Hematopoietic multipotent progenitor cell treated with erythropoietin and hydrocortisone succinate and interleukin-3 and kit ligand, for 4 days (in vitro differentiated cells): ENCODE data around the gene ALAS1.

Experiments used
- DNase-seq: peaks from one replicate; pipeline ENCODE4 v3.0.0-alpha.2; 2015

ALAS1 gene

DNA sequence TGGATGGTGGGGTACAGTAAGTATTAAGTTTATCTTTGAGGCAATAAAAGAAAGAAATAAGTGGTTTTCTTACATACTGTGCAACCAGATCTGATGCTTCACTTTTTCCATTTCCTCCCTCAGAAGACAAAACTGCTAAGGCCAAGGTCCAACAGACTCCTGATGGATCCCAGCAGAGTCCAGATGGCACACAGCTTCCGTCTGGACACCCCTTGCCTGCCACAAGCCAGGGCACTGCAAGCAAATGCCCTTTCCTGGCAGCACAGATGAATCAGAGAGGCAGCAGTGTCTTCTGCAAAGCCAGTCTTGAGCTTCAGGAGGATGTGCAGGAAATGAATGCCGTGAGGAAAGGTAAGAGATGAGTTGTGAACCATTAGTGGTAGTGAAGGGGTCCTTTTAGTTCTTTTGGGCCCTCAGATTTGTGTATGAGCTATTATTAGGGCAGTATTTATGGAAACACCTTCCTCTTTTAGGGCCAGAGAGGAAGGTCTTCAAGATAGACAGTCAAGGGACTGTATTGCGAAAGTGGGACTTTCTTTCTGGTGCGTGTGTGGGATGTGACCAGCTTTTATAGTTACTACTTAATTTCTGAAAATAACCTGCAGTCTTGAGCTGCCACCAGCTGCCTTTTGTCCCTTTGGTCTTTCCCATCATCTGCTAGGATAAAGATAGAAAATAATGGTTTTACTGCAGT, 4.6 kb downstream of the ALAS1 start:
- peak; percentile 70 for DNase-seq

DNA sequence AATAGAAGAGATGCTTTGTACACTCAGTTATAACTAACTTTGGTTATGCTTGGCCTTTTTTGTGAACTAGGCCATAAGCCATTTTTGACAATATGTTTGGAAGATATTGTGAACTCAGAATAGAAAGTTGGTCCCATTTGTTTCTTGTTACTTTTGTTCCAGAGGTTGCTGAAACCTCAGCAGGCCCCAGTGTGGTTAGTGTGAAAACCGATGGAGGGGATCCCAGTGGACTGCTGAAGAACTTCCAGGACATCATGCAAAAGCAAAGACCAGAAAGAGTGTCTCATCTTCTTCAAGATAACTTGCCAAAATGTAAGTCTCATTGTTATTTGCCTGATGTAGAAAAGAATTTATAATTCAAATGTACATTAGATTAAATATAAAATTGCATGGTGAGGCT, 5.7 kb downstream of the ALAS1 start:
- DNase-seq: no peak

DNA sequence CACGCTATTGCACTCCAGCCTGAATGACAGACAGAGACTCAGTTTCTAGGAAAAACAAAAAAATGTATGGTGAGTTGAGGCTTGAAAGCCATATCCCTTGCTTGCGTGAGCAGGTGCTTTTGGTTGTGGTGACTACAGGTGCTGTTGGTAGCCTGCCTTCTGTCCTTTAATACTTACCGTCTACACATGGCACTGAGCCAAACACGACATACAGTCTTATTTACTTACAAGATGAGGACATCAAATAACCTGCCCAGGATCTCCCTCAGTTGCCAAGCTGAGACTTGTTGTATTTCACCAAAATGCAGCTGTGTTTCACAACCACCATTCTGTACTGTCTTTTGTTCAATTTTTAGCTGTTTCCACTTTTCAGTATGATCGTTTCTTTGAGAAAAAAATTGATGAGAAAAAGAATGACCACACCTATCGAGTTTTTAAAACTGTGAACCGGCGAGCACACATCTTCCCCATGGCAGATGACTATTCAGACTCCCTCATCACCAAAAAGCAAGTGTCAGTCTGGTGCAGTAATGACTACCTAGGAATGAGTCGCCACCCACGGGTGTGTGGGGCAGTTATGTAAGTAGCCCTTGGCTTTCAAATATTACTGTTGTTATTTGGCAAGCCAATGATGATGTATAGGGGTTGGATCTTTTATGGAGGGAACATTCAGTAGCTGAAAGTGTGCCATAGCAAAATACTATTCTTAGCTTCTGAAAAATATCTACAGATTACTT, 6.5 kb downstream of the ALAS1 start:
- DNase-seq: no peak

DNA sequence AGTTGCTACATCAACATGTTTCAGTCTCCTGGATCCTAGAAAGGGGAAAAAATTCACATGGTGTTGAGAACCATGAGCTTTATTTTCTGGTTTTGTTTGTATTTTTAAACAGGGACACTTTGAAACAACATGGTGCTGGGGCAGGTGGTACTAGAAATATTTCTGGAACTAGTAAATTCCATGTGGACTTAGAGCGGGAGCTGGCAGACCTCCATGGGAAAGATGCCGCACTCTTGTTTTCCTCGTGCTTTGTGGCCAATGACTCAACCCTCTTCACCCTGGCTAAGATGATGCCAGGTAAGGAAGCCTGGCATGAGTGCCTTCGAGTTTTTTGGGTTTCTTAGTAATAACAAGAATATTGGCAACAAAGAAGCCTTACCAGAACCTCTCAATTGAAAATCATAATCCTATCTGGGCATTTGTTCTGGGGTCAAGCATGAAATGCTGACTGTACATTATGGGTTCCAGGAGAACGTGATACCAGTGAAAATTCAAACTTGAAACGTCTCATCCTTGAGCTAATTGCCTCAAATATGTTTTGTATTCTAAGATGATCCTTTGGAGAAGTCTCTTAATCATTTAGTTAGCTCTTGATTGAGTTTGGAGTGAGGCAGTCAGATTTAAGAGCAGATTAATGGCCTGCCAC, 7.9 kb downstream of the ALAS1 start:
- DNase-seq: no peak

DNA sequence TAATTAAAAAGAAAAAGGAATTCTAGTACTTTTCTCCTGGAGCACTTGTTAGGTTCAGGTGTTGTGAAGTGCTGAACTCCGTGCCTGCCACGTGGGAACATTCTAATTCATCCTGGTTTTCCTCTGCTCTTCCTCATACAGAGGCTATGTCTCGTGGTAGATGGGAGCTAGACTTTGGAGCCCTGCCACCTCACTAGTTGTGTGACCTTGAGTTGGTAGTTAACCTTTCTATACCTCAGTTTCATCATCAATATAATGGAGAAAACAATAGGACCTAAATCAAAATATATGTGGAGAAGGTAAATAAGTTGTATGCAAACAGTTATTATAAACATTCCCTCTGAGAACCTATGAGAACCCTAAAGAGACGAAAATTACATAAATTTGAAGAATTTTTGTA, 10.6 kb downstream of the ALAS1 start:
- no peak for DNase-seq

DNA sequence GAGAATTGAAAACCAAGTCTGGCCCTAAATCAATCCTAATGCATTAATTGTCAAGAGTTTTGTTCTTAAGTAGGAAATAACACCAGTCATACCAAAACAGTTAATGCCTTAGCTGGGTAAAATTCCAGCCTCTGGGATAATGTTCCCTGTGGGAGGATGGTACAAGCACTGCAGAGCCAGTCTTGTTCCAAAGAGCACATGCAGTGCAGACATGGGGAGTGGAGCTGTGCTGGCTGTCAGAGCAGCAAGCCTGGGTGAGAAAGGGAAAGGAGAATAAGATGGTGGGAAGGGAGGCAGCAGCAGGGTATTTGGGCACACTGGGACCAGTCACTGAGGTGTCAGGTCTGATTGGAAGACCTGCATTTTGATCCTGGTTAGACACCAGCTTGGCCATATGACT, 12.1 kb downstream of the ALAS1 start:
- no peak for DNase-seq

DNA sequence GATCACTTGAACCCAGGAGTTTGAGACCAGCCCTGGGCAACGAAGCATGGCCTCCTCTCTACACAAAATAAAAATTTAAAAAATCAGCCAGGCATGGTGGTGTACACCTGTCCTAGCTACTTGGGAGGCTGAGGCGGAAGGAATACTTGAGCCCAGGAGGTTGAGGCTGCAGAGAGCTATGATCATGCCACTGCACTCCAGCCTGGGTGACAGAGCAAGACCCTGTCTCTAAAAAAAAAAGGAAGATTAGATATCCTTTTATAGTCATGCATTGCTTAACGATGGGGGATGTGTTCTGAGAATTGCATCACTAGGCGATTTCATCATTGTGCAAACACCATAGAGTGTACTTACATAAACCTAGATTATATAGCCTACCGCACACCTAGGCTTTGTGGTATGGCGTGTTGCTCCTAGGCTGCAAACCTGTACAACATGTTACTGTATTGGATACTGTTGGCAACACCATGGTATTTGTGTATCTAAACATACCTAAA, 12.6 kb downstream of the ALAS1 start:
- DNase-seq: peak; percentile 86

DNA sequence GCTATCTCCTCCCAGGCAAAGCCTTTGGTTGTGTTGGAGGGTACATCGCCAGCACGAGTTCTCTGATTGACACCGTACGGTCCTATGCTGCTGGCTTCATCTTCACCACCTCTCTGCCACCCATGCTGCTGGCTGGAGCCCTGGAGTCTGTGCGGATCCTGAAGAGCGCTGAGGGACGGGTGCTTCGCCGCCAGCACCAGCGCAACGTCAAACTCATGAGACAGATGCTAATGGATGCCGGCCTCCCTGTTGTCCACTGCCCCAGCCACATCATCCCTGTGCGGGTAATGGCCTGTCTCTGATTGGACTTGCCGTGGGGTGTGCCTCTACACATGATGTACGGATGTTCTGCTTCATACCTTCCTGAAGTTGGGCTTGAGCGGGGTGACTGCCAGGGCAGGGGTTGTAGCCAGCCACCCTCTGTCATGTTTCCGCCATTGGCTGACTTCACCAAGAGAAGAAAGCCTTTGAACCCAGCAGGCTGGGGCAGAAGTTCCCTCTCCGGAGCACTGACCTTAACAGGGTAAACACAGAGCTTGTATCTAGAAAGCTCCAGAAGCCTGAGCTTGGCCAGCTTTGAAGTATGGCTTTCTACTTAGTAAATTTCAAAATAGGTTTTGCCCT, 13.4 kb downstream of the ALAS1 start:
- DNase-seq: no peak

DNA sequence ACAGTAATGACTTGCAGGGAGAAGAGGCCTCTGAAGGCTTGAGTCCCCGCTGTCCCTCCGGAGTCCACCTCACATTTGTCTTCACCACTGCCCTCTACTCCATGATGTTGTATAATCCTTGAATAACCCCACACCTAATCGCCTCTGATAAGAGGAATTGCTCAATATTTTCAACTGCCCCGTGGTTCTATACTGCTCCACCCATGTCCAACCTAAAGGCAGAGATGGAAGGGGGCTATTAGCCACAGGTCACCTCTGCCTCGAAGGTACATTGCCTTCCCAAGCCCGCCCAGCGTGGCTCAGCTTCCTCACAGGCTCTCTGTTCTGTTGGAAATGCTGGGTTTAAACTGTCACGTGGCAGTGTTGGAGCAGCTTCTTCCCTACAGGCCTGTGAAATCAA, 15.0 kb downstream of the ALAS1 start:
- no peak for DNase-seq

DNA sequence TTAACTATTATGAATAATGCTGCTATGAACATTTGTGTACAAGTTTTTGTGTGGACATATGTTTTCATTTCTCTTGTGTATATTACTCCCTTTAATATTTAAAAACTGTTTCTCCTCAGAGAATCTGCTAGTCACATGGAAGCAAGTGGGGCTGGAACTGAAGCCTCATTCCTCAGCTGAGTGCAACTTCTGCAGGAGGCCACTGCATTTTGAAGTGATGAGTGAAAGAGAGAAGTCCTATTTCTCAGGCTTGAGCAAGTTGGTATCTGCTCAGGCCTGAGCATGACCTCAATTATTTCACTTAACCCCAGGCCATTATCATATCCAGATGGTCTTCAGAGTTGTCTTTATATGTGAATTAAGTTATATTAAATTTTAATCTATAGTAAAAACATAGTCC, 15.9 kb downstream of the ALAS1 start:
- no peak for DNase-seq

DNA sequence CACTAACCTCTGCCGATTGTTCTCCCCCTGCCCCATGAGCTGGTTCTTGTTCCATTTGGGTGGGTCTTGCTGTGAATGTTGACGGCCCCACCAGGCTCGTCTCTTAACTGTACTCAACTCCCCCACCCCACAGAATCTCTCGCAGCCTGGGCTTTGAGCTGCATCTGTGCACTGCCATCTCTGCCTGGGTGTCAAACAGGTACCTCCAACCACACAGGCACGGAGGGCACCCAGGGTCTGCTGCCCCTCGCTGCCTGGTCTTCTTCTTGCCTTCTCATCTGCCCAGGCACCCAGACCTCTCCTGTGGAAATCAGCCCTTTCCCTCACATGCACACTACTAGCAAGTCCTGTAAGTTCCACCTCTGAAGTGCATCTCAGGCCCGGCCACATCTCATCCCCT, 17.4 kb downstream of the ALAS1 start:
- no peak for DNase-seq

DNA sequence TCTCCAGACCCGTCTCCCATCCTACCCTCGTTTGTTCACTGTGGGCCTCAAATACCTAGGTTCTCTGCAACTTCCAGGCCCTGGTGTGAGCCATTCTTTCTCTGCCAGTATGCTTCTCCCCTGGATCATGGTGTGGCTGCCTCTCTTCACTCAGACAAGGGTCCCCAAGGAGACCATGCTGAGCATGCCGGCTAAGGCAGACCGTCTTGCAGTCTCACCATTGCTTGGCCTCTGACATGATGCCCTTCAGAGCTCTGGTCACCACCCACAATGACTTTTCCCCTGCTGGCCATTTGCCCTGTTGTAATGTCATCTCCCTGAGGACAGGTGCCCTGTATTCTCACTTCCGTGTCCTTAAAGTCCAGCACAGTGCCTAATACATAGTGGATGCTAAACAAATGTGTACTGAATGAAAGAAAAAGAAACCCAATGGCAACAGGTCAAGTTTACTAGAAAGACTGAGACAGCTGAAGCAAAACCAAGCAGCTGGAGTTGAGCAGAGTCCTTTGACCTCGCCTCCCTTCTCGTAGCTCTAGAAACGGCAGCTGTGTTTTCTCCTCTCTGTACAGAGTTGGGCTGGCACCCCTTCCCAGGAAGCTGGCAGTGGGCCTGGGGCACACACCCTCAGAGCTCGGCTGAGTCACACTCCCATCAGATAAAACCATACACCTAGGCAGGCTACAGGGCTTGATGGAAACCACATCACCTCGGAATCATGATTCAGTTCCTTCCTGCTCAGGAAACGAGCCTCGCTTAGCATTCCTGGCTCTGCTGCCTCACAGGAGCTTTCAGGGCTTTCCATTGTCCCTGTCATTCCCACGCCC, 18.8 kb downstream of the ALAS1 start:
- DNase-seq: peak; percentile 43

DNA sequence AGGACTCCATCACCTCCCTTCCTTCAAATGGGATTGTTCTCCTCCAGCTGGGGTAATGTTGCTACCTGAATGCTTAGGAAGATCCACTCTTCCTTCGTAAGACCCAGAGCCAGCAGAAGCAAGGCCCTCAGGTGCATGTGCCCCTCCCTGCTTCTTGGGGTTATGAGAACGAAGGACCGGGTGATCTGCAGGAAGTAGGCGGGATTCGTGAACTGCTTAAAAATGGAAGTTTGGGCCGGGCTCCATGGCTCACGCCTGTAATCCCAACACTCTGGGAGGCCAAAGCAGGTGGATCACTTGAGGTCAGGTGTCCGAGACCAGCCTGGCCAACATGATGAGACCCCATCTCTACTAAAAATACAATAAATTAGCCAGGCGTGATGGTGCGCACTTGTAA, 19.4 kb downstream of the ALAS1 start:
- DNase-seq: no peak

DNA sequence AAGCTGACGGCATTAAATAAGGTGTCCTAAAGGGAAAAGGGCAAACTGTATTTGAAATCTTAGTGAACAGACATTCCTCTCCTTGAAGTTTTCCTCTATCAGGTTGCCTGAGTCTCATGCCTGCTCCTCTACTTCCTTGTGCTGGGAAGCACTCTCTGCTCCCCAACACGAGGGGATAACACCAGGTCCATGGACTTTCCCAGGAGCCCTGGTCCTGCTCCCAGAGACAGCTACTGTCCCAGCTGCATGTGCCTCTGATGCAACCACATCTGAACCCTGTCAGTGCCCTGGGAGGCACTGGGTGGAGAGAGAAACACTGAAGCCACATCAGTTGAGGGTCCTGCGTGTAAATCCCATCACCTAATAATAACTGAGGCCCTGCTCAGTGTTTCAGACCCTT, 20.1 kb downstream of the ALAS1 start:
- no peak for DNase-seq

DNA sequence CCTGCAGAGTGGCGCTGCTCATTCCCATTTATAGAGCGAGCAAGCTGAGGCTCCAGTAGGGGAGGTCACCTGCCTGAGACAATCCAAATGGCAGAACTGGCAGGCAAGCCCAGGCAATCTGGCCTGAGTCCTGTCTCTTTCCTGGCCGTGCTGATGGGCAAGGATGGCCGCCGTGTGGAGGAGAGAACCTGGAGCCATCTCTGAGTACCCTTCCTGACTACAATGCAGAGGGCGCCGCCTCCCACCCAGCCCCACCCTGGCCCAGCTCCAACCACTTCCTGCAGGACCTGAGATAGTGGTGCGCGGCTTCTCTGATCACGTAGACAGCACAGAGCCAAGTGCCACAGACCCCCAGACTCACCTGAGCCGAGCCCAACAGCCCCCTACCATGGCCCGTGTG, 20.5 kb downstream of the ALAS1 start:
- peak; percentile 75 for DNase-seq

DNA sequence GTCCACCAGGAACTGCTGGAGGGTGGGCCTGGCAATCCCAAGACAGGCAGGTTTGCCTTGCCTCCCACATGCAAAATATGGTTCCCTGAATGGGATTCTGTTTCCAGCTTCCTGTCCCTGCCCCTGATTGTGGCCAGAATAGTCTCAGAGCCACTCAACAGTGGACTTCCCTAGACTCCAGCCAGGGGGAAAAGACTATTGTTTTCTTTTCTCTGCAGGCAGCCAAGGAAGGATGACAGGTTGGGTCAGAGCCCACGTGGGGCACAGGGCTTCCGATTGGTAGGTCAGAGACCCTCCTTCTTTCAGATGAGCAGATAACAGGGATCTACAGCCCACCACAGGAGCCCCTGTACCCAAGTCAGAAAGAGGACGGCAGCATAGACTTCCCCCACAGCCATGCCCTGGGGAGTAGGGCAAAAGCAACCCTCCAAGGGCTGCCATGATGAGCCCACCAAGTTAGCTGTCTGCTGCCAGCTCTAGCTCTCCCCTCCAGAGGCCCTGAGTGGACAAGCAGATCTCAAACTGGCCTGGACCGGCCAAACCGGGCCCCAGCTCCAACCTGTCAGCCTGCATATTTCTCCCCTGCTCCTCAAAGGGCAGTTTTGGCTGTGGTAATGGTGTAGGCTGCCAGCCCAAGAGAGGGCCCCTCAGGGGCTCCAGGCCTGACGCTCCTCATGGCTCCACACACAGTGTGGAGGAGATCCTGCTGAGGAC, 21.1 kb downstream of the ALAS1 start:
- no peak for DNase-seq

DNA sequence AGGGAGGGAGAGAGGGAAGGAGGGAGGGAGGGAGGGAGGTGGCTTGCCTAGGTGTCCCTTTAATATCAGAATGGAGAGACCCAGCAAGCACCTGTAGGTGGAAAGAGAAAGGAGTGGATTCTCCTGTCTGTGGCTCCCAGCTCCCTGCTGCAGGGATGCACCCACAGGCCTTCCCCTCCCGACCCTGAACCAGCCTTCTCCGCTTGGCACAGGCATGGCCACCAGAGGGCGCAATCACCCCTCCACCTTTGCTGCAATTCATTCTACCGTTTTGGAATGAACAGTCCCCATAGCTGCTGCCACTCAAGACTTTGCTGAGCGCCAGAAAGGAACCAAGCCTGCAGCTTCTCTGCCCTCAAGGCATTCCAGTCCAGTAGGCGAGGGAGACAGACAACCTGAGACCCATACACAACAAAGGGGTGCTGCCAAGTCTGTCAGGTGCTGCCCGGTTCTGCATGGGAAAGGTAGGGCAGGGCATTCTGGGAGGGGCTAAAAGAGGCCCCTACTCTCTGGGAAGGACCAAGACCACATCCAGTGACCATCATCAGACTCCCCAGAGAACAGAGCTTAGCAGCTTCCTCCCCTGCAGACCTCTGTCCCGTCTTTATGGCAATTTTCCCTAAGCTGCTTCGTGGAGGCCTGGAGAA, 22.5 kb downstream of the ALAS1 start:
- peak; percentile 92 for DNase-seq

DNA sequence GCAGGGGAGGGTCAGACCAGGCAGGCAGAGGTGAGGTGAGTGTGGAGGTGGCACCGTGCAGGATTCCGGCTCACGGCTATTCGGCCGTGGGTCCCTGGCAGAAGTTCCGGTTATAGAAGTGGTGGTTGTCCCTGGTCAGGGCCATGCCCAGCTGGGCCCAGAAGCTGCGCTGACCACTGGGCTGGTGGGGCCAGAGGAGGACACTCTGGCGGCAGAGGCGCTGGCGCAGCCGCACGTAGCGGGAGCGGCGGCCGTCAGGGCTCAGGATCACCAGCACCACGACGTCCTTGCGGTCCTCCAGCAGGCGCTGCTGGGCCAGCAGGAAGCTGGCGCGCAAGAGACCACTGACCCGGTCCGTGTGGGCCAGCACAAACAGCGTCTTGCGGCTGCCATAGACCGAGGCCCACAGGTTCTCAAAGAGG, 23.2 kb downstream of the ALAS1 start:
- DNase-seq: no peak

DNA sequence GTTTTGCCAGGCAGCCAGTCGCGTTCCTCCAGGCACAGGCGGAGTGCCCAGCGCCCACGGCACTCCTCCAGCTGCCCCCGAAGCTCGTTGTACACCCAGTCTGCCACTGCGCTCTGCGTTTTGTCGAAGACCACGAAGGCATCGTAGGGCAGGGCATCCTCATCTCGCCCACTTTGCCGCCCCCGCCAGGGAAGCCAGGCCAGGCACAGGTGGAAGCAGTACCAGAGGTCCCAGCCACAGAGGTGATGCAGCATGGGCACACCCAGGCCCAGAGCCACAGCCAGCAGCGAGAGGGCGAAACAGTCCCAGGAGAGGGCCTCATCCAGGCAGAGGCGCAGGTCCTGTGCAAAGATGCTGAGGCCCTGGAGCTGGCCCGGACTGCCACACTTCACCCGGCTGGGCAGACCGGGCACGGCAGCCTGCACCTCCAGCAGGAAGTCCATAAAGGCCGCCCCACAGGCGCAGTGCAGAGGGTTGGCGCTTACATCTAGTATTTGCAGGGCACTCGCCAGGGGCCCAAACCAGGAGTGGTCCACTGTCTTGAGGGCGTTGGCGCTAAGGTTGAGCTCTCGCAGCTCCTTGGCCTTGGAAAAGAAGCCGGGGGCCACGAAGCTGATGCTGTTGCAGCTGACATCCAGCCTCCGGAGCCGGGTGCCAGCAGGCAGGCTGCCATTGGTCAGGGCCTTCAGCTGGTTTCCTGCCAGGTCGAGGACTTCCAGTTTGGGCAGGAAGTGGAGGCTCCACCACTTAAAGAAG, 23.8 kb downstream of the ALAS1 start:
- no peak for DNase-seq

DNA sequence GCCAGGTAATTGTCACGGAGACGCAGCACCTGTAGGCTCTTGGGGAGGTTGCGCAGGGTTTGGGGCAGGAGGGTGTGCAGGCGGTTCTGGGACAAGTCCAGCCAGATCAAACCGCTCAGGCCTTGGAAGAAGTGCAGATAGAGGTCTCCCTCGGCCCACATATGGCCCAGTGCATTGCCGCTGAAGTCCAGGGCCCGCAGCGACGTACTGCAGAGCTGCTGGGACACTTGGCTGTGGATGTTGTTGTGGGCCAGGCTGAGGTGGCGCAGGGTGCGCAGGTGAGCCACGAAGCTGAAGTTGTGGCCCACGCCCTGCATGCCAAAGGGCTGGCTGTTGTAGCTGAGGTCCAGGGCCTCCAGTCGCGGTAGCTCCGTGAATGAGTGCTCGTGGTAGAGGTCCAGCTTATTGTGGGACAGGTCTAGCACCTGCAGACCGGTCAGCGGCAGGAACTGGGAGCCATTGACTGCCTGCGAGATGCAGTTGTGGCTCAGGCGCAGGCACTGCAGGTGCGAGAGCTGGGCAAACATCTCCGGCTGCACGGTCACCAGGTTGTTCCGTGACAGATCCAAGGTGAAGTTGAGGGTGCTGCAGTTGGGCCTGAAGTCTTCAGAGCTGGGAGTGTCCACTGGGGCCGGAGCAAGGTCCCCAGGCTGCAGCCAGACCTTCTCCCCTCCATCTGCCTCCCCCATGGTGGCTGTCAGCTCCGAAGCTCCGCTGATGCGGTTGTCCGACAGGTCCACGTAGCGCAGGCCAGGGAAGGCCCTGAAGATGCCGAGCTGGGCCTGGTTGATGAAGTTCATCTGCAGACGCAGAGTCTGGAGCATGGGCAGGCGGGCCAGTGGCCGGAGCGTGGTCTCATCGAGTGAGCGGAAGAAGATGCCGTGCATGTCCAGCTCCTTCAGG, 24.6 kb downstream of the ALAS1 start:
- DNase-seq: no peak
